ENCODE measurements around the gene INPP5A.

DNA sequence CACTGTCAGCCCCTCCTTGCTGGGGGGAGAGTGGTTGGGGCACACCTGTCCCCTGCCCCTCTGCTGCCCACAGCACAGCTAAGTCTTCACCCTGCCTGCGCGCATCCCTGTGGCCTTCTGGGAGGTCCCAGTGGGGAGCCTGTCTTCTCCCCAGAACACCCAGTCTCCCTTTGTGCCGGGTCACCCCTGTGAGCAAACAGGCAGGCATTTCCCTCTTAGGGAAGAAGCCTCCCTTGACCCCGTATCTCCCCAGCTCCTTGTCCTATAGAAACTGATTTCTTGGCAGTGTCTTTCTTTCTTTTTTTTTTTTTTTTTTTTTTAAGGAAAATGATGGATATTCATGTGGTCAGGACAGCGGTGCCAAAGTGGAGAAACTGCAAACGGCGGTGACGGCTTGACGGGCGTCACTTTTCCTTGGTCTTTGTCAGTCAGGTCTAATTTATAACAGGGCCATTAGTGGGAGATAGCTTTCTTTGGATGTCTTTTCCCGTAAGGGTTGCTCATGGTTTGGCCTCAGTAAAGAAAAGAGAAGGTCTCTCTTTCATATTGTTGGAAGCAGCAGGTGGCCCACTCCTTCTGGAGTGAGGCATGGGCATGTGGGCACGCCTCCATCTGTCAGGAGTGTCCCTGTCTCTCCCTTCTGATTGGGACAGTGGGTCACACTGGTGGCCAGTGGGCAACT, 133.1 kb downstream of the INPP5A start:
- TF ChIP-seq POLR2AphosphoS5 (IDR thresholded peaks at IDR 0.05; ENCODE audit: low read depth, low read length) (no peak), GTF2F1 (IDR thresholded peaks at IDR 0.05; ENCODE audit: low read length) (no peak), CHD4 (IDR thresholded peaks at IDR 0.05; ENCODE audit: borderline replicate concordance, low read length) (no peak)
- TF ChIP-seq, protein P1, sequence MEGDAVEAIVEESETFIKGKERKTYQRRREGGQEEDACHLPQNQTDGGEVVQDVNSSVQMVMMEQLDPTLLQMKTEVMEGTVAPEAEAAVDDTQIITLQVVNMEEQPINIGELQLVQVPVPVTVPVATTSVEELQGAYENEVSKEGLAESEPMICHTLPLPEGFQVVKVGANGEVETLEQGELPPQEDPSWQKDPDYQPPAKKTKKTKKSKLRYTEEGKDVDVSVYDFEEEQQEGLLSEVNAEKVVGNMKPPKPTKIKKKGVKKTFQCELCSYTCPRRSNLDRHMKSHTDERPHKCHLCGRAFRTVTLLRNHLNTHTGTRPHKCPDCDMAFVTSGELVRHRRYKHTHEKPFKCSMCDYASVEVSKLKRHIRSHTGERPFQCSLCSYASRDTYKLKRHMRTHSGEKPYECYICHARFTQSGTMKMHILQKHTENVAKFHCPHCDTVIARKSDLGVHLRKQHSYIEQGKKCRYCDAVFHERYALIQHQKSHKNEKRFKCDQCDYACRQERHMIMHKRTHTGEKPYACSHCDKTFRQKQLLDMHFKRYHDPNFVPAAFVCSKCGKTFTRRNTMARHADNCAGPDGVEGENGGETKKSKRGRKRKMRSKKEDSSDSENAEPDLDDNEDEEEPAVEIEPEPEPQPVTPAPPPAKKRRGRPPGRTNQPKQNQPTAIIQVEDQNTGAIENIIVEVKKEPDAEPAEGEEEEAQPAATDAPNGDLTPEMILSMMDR (CRISPR knock-in tag; IDR thresholded peaks at IDR 0.05) = no peak

All from HepG2 (cell line).